Testis (tissue), 2 donors: Measurements from ENCODE around the gene EFCAB8.

Experiments used
- POLR2A ChIP-seq: fragments of 450-650 bp; IDR thresholded peaks from one replicate; pipeline ENCODE4 v1.6.1; 2017; ENCODE audit warnings: antibody characterized with exemption, mild to moderate bottlenecking, moderate library complexity
- TF ChIP-seq, protein P1 (sequence below), 3 experiments: fragments of 450-650 bp in 2 of 3; fragments of 200-600 bp in 1 of 3; sonication (generic) in 1 of 3; IDR thresholded peaks; one replicate each; pipeline ENCODE4 v1.5.1; 2016 to 2019; ENCODE audit warnings: antibody characterized with exemption in 3 of 3, mild to moderate bottlenecking in 2 of 3, moderate library complexity in 1 of 3

GRCh38 chr20:33009214-33010132 is 150.8 kb downstream of the EFCAB8 start:
- TF ChIP-seq, protein P1, sequence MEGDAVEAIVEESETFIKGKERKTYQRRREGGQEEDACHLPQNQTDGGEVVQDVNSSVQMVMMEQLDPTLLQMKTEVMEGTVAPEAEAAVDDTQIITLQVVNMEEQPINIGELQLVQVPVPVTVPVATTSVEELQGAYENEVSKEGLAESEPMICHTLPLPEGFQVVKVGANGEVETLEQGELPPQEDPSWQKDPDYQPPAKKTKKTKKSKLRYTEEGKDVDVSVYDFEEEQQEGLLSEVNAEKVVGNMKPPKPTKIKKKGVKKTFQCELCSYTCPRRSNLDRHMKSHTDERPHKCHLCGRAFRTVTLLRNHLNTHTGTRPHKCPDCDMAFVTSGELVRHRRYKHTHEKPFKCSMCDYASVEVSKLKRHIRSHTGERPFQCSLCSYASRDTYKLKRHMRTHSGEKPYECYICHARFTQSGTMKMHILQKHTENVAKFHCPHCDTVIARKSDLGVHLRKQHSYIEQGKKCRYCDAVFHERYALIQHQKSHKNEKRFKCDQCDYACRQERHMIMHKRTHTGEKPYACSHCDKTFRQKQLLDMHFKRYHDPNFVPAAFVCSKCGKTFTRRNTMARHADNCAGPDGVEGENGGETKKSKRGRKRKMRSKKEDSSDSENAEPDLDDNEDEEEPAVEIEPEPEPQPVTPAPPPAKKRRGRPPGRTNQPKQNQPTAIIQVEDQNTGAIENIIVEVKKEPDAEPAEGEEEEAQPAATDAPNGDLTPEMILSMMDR (IDR thresholded peaks at IDR 0.05), result no peak
- no peak for TF ChIP-seq POLR2A
